ENCODE measurements around the gene DNAL4. TPM values are rescaled to one million over a fixed set of nuclear protein-coding genes. Genes with fewer than 3 reads are reported as not detected.

Gene DNAL4
- total RNA-seq, 1 experiment from 2014 or later: 8.3 TPM

- Histone ChIP-seq H3K9ac (ENCODE audit: extremely low read depth, insufficient read length, low read length) (no peak overlapping the region), H2BK15ac (ENCODE audit: low read depth, low read length) (no peak overlapping the region), H3K23me2 (ENCODE audit: insufficient read length, low read depth, low read length, poor library complexity, severe bottlenecking) (peaks cover 4% of the 10 kb centered on the region), H3K4me2 (ENCODE audit: insufficient read depth, insufficient read length, low read length) (no peak overlapping the region), H4K8ac (replicated peaks; ENCODE audit: insufficient read length, low read depth, low read length) (no peak overlapping the region), H4K91ac (ENCODE audit: insufficient read length, low read depth, low read length) (no peak overlapping the region), H4K5ac (ENCODE audit: insufficient read length, low read depth, low read length) (no peak overlapping the region), H3K79me2 (ENCODE audit: insufficient read depth, low read length) (peaks cover 2% of the 10 kb centered on the region; the same call in 1 of the 2 replicates), H3K27me3 (ENCODE audit: insufficient read depth, low read length) (peaks cover 20% of the 10 kb centered on the region; the same call in 1 of the 2 replicates), H3K27ac (ENCODE audit: insufficient read length, low read depth, low read length) (no peak overlapping the region), H3T11ph (ENCODE audit: low read length) (no peak overlapping the region), H3K14ac (ENCODE audit: insufficient read depth, low read length) (no peak overlapping the region), H3K4ac (ENCODE audit: low read depth, low read length) (no peak overlapping the region), H2AK5ac (ENCODE audit: insufficient read length, low read length) (no peak overlapping the region), H2BK120ac (ENCODE audit: low read depth, low read length, poor library complexity, severe bottlenecking) (no peak overlapping the region), H4K20me1 (ENCODE audit: control insufficient read depth, insufficient read depth, insufficient read length) (peaks cover 3% of the 10 kb centered on the region), H3K9me3 (ENCODE audit: control insufficient read depth, low read depth, low read length) (no peaks in the 10 kb centered on the region), H3K56ac (ENCODE audit: insufficient read length, low read depth, low read length) (no peak overlapping the region), H3K4me1 (ENCODE audit: insufficient read depth, low read length) (peaks cover 10% of the 10 kb centered on the region; the same call in 1 of the 2 replicates), H3K18ac (ENCODE audit: insufficient read length, low read depth, low read length) (no peak overlapping the region), H2AFZ (ENCODE audit: low read length) (no peak overlapping the region), H3K79me1 (ENCODE audit: insufficient read depth, low read depth, low read length, poor library complexity, severe bottlenecking) (no peaks in the 10 kb centered on the region), H3K23ac (ENCODE audit: insufficient read length, low read depth, low read length) (no peak overlapping the region), H2BK20ac (ENCODE audit: low read depth, low read length, poor library complexity, severe bottlenecking) (no peak overlapping the region), H2BK5ac (ENCODE audit: insufficient read length, low read length) (no peak overlapping the region), H2BK12ac (ENCODE audit: insufficient read length, low read depth, low read length) (no peak overlapping the region)
- Mint-ChIP-seq H3K9me3 (no peaks in the 10 kb centered on the region), H3K4me3 (0 out of 5 replicates have a peak overlapping the region, but pooled peaks of 1 of the 2 experiments have one; percentile 4), H3K4me1 (peaks cover 41 to 49% of the 10 kb centered on the region in 2 experiments), H3K36me3 (ENCODE audit: insufficient read depth in 1 of 3, low read depth in 3 of 3) (peaks cover 0 to 2% (median 0%) of the 10 kb centered on the region in 3 experiments; a peak in 3 of 7 replicates), H3K27ac (no peak overlapping the region), H3K27me3 (ENCODE audit: low read depth) (peaks cover 49% of the 10 kb centered on the region)
- TF ChIP-seq, protein P1, sequence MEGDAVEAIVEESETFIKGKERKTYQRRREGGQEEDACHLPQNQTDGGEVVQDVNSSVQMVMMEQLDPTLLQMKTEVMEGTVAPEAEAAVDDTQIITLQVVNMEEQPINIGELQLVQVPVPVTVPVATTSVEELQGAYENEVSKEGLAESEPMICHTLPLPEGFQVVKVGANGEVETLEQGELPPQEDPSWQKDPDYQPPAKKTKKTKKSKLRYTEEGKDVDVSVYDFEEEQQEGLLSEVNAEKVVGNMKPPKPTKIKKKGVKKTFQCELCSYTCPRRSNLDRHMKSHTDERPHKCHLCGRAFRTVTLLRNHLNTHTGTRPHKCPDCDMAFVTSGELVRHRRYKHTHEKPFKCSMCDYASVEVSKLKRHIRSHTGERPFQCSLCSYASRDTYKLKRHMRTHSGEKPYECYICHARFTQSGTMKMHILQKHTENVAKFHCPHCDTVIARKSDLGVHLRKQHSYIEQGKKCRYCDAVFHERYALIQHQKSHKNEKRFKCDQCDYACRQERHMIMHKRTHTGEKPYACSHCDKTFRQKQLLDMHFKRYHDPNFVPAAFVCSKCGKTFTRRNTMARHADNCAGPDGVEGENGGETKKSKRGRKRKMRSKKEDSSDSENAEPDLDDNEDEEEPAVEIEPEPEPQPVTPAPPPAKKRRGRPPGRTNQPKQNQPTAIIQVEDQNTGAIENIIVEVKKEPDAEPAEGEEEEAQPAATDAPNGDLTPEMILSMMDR (conservative IDR thresholded peaks at IDR 0.05): no peak
- DNase-seq: no peak
- no CpG with 5 or more reads among the region's 1 CpG for WGBS (ENCODE audit: extremely low coverage, insufficient read length, low lambda C conversion rate)
Measured at GRCh38 chr22:38839686-38840085, 45.7 kb upstream of the DNAL4 start.
